ENCODE results near the gene MAST4.

- TF ChIP-seq EZH2 (conservative IDR thresholded peaks at IDR 0.05; ENCODE audit: low read depth, low read length) (no peak), MXI1 (IDR thresholded peaks at IDR 0.05; ENCODE audit: borderline replicate concordance, low read depth, low read length) (no peak), USF2 (IDR thresholded peaks at IDR 0.05; ENCODE audit: low read depth, low read length) (no peak), USF2 (CRISPR knock-in tag; IDR thresholded peaks at IDR 0.05; ENCODE audit: borderline replicate concordance) (no peak), ATF6 (CRISPR knock-in tag; conservative IDR thresholded peaks at IDR 0.05) (no peak), ZFP36L2 (CRISPR knock-in tag; IDR thresholded peaks at IDR 0.05) (no peak), ZNF280D (CRISPR knock-in tag; IDR thresholded peaks at IDR 0.05) (no peak), CTCF (CRISPR knock-in tag; IDR thresholded peaks at IDR 0.05) (no peak), HIVEP1 (CRISPR knock-in tag; IDR thresholded peaks at IDR 0.05) (no peak), ARNT (IDR thresholded peaks at IDR 0.05) (no peak)
- TF ChIP-seq, protein P1, sequence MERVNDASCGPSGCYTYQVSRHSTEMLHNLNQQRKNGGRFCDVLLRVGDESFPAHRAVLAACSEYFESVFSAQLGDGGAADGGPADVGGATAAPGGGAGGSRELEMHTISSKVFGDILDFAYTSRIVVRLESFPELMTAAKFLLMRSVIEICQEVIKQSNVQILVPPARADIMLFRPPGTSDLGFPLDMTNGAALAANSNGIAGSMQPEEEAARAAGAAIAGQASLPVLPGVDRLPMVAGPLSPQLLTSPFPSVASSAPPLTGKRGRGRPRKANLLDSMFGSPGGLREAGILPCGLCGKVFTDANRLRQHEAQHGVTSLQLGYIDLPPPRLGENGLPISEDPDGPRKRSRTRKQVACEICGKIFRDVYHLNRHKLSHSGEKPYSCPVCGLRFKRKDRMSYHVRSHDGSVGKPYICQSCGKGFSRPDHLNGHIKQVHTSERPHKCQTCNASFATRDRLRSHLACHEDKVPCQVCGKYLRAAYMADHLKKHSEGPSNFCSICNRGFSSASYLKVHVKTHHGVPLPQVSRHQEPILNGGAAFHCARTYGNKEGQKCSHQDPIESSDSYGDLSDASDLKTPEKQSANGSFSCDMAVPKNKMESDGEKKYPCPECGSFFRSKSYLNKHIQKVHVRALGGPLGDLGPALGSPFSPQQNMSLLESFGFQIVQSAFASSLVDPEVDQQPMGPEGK (CRISPR knock-in tag; IDR thresholded peaks at IDR 0.05) = no peak
Observed at GRCh38 chr5:67200809-67201562, 604.8 kb downstream of the MAST4 start.

All from HepG2 (cell line).